GM13977 (cell line): ENCODE results near the gene SKAP1.

Source experiments
- DNase-seq: peaks from one replicate; pipeline ENCODE4 v3.0.0; 2012; ENCODE audit warnings: low spot score
- in situ Hi-C: fragments of 300-500 bp; cut with MboI; formaldehyde crosslinking; loops from one replicate; pipeline ENCODE4 v1.12.0; 2022; ENCODE audit warnings: low sequenced_read_pairs, low pct_unique_long_range_greater_than_20kb, mixed read lengths, inconsistent platforms; ENCODE audit not compliant: unreplicated experiment
- TF ChIP-seq, protein P1 (sequence below): IDR thresholded peaks from 2 replicates; pipeline ENCODE4 v1.5.1; 2012; ENCODE audit warnings: mild to moderate bottlenecking, control low read depth; ENCODE audit not compliant: insufficient read depth; ENCODE audit errors: extremely low read depth, missing control alignments

The SKAP1 gene

DNA sequence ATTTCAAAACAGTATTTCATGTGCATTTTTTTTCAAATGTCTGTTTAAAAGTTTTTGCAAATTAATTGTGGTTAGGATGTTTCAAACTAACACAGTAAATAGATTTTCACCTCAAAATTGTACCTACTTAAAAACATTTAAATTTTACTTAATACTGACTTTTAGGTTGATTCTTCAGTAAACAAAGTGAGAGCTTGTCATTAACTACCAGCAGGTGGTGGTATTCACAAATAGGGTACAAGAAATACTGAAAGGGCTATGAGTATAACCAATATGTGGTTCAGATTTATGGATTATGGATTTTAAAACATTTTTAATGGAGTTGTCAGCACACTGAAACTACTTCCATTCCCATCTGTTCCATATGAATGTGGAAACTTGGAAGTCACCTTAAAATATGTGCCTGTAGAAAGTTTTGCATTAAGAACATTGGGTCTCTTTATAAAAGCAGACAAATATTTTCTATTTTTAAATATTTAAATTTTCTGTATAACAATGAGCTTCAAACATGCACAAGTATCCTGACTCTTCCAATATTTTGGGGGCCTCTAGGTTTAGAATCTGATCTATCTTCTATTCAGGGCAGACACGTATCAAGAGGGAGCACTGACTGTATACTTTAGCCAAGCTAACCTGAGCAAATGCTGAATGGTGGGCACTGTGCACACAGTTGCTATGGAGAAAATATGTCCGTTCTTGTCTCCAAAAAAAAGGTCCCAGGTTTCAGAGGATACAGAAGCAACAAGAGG, 166.9 kb downstream of the SKAP1 start:
- in situ Hi-C loops, result no loop called here
- DNase-seq, result peak; percentile 22

DNA sequence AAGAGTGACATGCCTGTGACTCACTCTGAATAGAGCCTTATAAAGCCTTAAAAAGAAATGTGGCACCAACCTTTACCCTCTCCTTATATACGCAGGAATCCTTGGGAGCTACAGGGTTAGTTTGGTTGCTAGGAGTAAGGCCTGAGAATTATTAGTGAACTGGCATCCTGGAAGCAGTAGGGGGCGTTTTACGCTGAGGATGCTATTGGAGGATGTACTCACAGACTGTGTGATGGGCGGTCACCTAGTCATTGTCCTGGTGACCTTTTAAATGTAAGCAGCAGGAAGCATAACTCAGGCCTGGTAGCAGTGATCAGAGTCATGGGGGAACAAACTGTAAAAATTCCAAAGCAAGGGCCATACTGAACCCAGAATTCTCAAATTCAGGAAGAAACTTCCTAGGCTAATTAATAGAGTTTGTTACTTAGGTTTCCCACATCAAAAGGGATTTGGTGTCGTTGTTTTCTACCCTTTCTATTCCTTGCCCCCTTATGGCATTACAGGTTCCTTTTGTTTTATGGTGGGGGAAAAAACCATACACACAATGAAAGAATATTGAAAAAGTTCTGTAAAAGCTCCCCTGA, 168.6 kb downstream of the SKAP1 start:
- in situ Hi-C loops, result no loop called here
- no peak for DNase-seq
- TF ChIP-seq, protein P1, sequence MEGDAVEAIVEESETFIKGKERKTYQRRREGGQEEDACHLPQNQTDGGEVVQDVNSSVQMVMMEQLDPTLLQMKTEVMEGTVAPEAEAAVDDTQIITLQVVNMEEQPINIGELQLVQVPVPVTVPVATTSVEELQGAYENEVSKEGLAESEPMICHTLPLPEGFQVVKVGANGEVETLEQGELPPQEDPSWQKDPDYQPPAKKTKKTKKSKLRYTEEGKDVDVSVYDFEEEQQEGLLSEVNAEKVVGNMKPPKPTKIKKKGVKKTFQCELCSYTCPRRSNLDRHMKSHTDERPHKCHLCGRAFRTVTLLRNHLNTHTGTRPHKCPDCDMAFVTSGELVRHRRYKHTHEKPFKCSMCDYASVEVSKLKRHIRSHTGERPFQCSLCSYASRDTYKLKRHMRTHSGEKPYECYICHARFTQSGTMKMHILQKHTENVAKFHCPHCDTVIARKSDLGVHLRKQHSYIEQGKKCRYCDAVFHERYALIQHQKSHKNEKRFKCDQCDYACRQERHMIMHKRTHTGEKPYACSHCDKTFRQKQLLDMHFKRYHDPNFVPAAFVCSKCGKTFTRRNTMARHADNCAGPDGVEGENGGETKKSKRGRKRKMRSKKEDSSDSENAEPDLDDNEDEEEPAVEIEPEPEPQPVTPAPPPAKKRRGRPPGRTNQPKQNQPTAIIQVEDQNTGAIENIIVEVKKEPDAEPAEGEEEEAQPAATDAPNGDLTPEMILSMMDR, result peak; percentile 49

More for the DNA sequence above, 166.9 kb downstream of the SKAP1 start:
- TF ChIP-seq, protein P1, result peak; percentile 55

DNA sequence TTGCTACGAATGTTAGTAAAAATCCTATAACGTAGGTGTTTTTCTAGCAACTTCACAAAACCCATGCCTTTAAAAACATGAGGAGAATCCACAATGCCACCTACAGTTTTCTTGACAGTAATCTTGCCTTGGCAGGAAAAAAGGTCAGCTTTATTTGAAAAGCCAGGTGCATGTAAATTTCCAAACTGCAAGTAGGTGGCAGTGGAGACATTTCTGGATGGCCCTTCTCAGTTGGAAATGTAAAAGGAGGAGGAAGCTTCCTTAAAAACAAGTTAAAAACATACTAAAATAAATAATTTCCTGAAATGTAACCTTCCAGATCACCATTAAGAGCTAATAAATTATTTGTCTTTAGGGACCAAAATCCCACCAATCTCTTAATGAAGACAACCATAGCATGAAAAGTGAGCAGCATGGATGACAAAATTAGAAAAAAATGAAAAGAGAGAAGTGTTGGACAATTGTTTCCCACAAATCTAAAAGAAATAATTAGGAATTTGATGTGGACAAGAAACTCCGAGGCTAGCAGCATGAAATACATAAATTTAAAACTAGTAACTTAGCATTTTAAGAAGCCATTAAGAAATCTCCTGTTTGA, 170.2 kb downstream of the SKAP1 start:
- in situ Hi-C loops, result no loop called here
- no peak for DNase-seq
- TF ChIP-seq, protein P1, result peak; percentile 58

DNA sequence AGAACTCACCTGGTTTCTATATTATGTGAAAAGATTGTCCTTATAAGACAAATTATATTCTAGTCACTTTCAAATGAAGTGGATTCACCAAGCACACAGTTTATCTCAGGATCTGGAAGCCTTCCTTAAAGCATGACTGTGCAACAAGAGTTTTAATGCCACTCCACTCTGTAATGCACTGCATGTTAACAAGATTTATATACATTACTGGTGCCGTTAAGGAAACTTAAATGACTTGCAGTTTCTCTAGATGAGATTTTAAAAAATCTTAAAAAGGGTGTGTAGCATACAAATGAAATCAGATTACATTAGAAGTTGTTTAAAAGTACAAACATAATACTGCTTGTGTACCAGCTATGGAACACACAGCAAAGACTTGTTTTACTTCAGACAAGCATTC, 171.7 kb downstream of the SKAP1 start:
- DNase-seq, result no peak
- TF ChIP-seq, protein P1, result no peak
- in situ Hi-C loops, result no loop called here

DNA sequence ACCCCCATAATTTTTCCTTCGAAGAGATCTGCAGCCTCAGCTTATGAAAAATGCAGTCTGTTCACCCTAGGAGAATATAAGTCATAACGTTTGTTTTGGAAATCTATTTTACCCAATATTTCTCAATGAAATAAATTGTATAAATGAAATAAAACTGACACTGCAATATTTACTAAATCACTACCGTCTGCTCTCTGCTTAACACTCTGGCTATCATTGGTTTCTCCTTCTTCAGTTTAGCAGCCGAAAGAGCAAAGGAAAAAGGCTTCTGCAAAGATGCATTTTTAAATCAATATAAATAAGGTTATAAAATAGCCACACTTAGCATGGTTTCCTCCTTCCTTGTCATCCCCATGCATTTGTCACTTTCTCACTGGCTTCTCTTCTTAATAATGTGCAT, 174.3 kb downstream of the SKAP1 start:
- in situ Hi-C loops, result no loop called here
- TF ChIP-seq, protein P1, result no peak
- no peak for DNase-seq

DNA sequence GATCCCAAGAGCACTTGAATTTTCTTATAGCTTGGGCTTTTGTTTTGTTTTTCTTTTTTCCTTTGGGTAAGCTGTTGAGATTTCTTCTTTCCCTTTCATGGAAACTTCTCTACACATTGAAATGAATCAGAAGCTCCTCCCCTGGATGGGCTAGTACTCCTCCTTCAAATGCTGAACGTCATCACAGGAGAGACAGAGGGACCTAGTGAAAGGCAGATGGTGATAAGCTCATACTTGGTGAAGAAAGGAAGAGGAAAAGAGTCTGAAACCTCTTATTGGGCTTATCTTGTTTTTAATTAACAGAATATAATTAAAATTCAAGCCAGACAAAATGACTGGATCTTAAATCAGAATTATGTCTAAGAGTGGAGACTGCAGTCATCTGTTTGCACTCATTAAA, 175.1 kb downstream of the SKAP1 start:
- TF ChIP-seq, protein P1, result no peak
- DNase-seq, result no peak
- in situ Hi-C loops, result no loop called here
